HepG2 (cell line): ENCODE data around the gene LDAH. TPM values are rescaled to one million over a fixed set of nuclear protein-coding genes. Genes with fewer than 3 reads are reported as not detected.

Experiments
- CENPX ChIP-seq: sonication (generic); formaldehyde crosslinking; IDR thresholded peaks from 2 replicates; pipeline ENCODE4 v1.9.0; 2021; ENCODE audit warnings: mild to moderate bottlenecking, missing genetic modification reagents, moderate library complexity
- CREB1 ChIP-seq, 2 experiments: fragments of 450-650 bp in 1 of 2; IDR thresholded peaks; 2 replicates each; pipeline ENCODE4 v1.6.1; 2016 to 2017; ENCODE audit warnings: control low read depth in 1 of 2, mild to moderate bottlenecking in 1 of 2, missing compliant biosample characterization in 1 of 2, missing genetic modification characterization in 1 of 2
- FOXO1 ChIP-seq: sonication (generic); formaldehyde crosslinking; IDR thresholded peaks from 2 replicates; pipeline ENCODE4 v1.4.0; 2020; ENCODE audit warnings: missing genetic modification reagents
- HES4 ChIP-seq: sonication (generic); formaldehyde crosslinking; IDR thresholded peaks from 2 replicates; pipeline ENCODE4 v1.9.0; 2021; ENCODE audit warnings: mild to moderate bottlenecking, missing genetic modification reagents, borderline replicate concordance
- KLF16 ChIP-seq, 2 experiments: sonication (generic) in 1 of 2; formaldehyde crosslinking in 1 of 2; IDR thresholded peaks; 2 replicates each; pipeline versions ENCODE4 v1.6.1 to v1.8.0; 2016 to 2023; ENCODE audit warnings: missing genetic modification reagents in 2 of 2, missing compliant biosample characterization in 1 of 2
- MXD4 ChIP-seq: IDR thresholded peaks from 2 replicates; pipeline ENCODE4 v1.6.1; 2016; ENCODE audit warnings: mild to moderate bottlenecking, missing biosample characterization, missing genetic modification reagents
- PTBP1 ChIP-seq: fragments of 200-400 bp; formaldehyde crosslinking; IDR thresholded peaks from 2 replicates; pipeline ENCODE4 v1.6.1; 2018; ENCODE audit warnings: low read length, low read depth; ENCODE audit not compliant: poor library complexity, severe bottlenecking
- RAD21 ChIP-seq: fragments of 450-650 bp; formaldehyde crosslinking; IDR thresholded peaks from 2 replicates; pipeline ENCODE4 v1.5.0; 2020; ENCODE audit warnings: mild to moderate bottlenecking
- SATB2 ChIP-seq: sonication (generic); formaldehyde crosslinking; IDR thresholded peaks from 2 replicates; pipeline ENCODE4 v1.5.0; 2020; ENCODE audit warnings: missing genetic modification reagents
- SMAD9 ChIP-seq: sonication (generic); formaldehyde crosslinking; IDR thresholded peaks from 2 replicates; pipeline ENCODE4 v1.5.1; 2020; ENCODE audit warnings: mild to moderate bottlenecking, missing genetic modification reagents
- SP4 ChIP-seq: sonication (generic); formaldehyde crosslinking; IDR thresholded peaks from 2 replicates; pipeline ENCODE4 v1.8.1; 2023; ENCODE audit warnings: mild to moderate bottlenecking, missing genetic modification reagents
- SPEN ChIP-seq: sonication (generic); formaldehyde crosslinking; IDR thresholded peaks from 2 replicates; pipeline ENCODE4 v1.5.1; 2020; ENCODE audit warnings: low read depth, mild to moderate bottlenecking, missing genetic modification reagents
- THYN1 ChIP-seq: sonication (generic); formaldehyde crosslinking; IDR thresholded peaks from 2 replicates; pipeline ENCODE4 v1.8.1; 2023; ENCODE audit warnings: low read depth, mild to moderate bottlenecking, moderate library complexity, missing genetic modification reagents, borderline replicate concordance
- ZBTB20 ChIP-seq: sonication (generic); formaldehyde crosslinking; IDR thresholded peaks from 2 replicates; pipeline ENCODE4 v1.8.1; 2023; ENCODE audit warnings: missing genetic modification reagents, low read depth, mild to moderate bottlenecking, borderline replicate concordance
- ZBTB7B ChIP-seq: sonication (generic); formaldehyde crosslinking; IDR thresholded peaks from 2 replicates; pipeline ENCODE4 v1.4.0; 2020; ENCODE audit warnings: missing genetic modification reagents
- ZFY ChIP-seq: sonication (generic); formaldehyde crosslinking; IDR thresholded peaks from 2 replicates; pipeline ENCODE4 v1.4.0; 2020; ENCODE audit warnings: missing genetic modification reagents
- ZNF180 ChIP-seq: sonication (generic); formaldehyde crosslinking; IDR thresholded peaks from 2 replicates; pipeline ENCODE4 v1.4.0; 2020; ENCODE audit warnings: low read depth, missing genetic modification reagents, borderline replicate concordance
- ZNF235 ChIP-seq: sonication (generic); formaldehyde crosslinking; IDR thresholded peaks from 2 replicates; pipeline ENCODE4 v1.8.1; 2023; ENCODE audit warnings: mild to moderate bottlenecking, missing genetic modification reagents, borderline replicate concordance
- ZNF614 ChIP-seq: IDR thresholded peaks from 2 replicates; pipeline ENCODE4 v1.6.1; 2018; ENCODE audit warnings: missing biosample characterization, missing genetic modification reagents, inconsistent platforms, borderline replicate concordance
- polyA plus RNA-seq, 8 experiments: library from polyadenylated mRNA; depleted of rRNA in 3 of 8; stranded (reverse) in 7 of 8; unstranded in 1 of 8; fragments of >200 nt; fragmentation: Illumina TruSeq in 4 of 8; extraction: Trizol in 4 of 8; gene quantifications; 2 replicates each; pipeline versions ENCODE4 v1.2.1 to v1.2.3, GENCODE V29; 2011 to 2016; ENCODE audit warnings: low read depth in 4 of 8, missing spikeins in 1 of 8, mixed read lengths in 1 of 8; ENCODE audit not compliant: insufficient read depth in 1 of 8
- total RNA-seq, 5 experiments: library from RNA; depleted of rRNA; stranded (reverse); fragments of >200 nt; fragmentation: Illumina TruSeq; extraction: Trizol; gene quantifications; 2 replicates each; pipeline ENCODE4 v1.2.3, GENCODE V29; 2016; ENCODE audit warnings: low read depth in 1 of 5
- TF ChIP-seq, protein P1 (sequence below): IDR thresholded peaks from 2 replicates; pipeline ENCODE4 v1.4.0; 2020; ENCODE audit warnings: mild to moderate bottlenecking, missing genetic modification reagents
- TF ChIP-seq, protein P2 (sequence below): fragments of 450-650 bp; IDR thresholded peaks from 2 replicates; pipeline ENCODE4 v1.6.1; 2017
- TF ChIP-seq, protein P3 (sequence below): IDR thresholded peaks from 2 replicates; pipeline ENCODE4 v1.6.1; 2016; ENCODE audit warnings: control low read depth
- TF ChIP-seq, protein P4 (sequence below): sonication (generic); formaldehyde crosslinking; IDR thresholded peaks from 2 replicates; pipeline ENCODE4 v1.4.0; 2020; ENCODE audit warnings: mild to moderate bottlenecking, missing genetic modification reagents

The LDAH gene
- total and polyA plus RNA-seq, 2 of the 13 experiments (the other 11 are each of a cell fraction or from before 2014, with no cell fraction given): 28.8 to 46.2 TPM

DNA sequence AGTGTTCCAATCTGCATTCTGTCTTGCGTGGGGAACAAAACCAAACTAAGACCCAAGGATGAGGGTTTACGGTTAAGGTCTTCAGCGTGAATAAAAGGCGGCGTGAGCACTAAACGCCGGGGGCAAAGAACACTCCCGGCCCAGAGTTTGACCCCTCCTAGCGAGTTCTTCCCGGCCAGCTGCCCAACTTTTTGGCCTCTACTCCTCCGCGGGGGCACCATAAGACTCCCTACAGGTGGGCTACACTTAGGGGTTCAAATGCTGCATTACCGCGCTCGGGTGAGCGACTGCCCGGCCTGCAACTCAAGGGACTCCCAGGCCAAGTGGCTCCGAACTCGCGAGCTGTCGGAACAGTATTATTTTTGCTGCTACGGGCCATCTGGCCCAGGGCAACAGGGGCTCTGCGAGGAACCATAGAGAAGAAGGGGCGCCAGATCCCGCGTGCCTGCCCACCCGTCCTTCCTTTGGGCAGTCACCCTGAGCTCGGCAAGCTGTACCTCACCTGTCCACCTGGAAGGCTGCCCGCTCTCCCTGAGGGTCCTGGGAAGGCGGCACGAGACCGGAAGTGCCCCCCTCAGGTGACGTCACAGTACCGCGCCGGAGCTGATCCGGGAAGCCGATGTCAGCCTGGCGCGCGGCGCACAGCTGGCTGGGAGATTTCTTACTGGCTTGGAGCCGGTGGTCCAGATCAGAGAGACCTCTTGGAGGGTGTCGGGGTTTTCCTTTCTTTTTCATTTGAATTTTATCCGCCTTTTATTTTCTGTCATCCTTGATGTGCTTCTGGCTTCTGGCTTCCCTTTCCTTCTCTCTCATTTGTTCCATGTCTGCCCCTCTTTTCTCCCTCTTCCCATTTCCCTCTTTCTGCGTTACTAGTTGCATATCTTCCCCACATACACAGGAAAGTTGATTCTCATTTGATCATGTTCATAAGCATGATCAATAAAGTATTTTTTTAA, at the start of gene LDAH (continued):
- TF ChIP-seq, protein P1, sequence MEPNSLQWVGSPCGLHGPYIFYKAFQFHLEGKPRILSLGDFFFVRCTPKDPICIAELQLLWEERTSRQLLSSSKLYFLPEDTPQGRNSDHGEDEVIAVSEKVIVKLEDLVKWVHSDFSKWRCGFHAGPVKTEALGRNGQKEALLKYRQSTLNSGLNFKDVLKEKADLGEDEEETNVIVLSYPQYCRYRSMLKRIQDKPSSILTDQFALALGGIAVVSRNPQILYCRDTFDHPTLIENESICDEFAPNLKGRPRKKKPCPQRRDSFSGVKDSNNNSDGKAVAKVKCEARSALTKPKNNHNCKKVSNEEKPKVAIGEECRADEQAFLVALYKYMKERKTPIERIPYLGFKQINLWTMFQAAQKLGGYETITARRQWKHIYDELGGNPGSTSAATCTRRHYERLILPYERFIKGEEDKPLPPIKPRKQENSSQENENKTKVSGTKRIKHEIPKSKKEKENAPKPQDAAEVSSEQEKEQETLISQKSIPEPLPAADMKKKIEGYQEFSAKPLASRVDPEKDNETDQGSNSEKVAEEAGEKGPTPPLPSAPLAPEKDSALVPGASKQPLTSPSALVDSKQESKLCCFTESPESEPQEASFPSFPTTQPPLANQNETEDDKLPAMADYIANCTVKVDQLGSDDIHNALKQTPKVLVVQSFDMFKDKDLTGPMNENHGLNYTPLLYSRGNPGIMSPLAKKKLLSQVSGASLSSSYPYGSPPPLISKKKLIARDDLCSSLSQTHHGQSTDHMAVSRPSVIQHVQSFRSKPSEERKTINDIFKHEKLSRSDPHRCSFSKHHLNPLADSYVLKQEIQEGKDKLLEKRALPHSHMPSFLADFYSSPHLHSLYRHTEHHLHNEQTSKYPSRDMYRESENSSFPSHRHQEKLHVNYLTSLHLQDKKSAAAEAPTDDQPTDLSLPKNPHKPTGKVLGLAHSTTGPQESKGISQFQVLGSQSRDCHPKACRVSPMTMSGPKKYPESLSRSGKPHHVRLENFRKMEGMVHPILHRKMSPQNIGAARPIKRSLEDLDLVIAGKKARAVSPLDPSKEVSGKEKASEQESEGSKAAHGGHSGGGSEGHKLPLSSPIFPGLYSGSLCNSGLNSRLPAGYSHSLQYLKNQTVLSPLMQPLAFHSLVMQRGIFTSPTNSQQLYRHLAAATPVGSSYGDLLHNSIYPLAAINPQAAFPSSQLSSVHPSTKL (CRISPR knock-in tag): peak; percentile 94
- TF ChIP-seq ZNF235 (CRISPR knock-in tag): no peak
- peak; percentile 96 for TF ChIP-seq ZBTB20 (CRISPR knock-in tag)
- TF ChIP-seq, protein P2, sequence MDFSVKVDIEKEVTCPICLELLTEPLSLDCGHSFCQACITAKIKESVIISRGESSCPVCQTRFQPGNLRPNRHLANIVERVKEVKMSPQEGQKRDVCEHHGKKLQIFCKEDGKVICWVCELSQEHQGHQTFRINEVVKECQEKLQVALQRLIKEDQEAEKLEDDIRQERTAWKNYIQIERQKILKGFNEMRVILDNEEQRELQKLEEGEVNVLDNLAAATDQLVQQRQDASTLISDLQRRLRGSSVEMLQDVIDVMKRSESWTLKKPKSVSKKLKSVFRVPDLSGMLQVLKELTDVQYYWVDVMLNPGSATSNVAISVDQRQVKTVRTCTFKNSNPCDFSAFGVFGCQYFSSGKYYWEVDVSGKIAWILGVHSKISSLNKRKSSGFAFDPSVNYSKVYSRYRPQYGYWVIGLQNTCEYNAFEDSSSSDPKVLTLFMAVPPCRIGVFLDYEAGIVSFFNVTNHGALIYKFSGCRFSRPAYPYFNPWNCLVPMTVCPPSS: no peak
- TF ChIP-seq CENPX: no peak
- TF ChIP-seq SPEN (CRISPR knock-in tag): peak; percentile 100
- peak; percentile 94 for TF ChIP-seq SP4 (CRISPR knock-in tag)
- peak; percentile 76; the same call in 1 of the 2 replicates for TF ChIP-seq SATB2
- peak; percentile 100 for TF ChIP-seq CREB1 (IDR thresholded peaks at IDR 0.05)
- peak; percentile 100 for TF ChIP-seq CREB1 (CRISPR knock-in tag; IDR thresholded peaks at IDR 0.05)
- peak; percentile 100 for TF ChIP-seq ZBTB7B (CRISPR knock-in tag)
- no peak for TF ChIP-seq PTBP1
- TF ChIP-seq, protein P3, sequence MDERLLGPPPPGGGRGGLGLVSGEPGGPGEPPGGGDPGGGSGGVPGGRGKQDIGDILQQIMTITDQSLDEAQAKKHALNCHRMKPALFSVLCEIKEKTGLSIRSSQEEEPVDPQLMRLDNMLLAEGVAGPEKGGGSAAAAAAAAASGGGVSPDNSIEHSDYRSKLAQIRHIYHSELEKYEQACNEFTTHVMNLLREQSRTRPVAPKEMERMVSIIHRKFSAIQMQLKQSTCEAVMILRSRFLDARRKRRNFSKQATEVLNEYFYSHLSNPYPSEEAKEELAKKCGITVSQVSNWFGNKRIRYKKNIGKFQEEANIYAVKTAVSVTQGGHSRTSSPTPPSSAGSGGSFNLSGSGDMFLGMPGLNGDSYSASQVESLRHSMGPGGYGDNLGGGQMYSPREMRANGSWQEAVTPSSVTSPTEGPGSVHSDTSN (CRISPR knock-in tag): no peak; the same call in 1 of the 2 replicates
- TF ChIP-seq ZNF180 (CRISPR knock-in tag): no peak
- peak; percentile 84; the same call in 1 of the 2 replicates for TF ChIP-seq ZNF614 (CRISPR knock-in tag)
- no peak for TF ChIP-seq THYN1 (CRISPR knock-in tag)
- peak in 1 of 2 experiments; percentile 95; a peak in 2 of 4 replicates for TF ChIP-seq KLF16 (CRISPR knock-in tag; IDR thresholded peaks at IDR 0.05)
- peak; percentile 59; the same call in 1 of the 2 replicates for TF ChIP-seq RAD21 (CRISPR knock-in tag)
- TF ChIP-seq MXD4 (CRISPR knock-in tag): peak; percentile 98
- peak; percentile 75; the same call in 1 of the 2 replicates for TF ChIP-seq SMAD9 (CRISPR knock-in tag)
- peak; percentile 96 for TF ChIP-seq HES4
- TF ChIP-seq, protein P4, sequence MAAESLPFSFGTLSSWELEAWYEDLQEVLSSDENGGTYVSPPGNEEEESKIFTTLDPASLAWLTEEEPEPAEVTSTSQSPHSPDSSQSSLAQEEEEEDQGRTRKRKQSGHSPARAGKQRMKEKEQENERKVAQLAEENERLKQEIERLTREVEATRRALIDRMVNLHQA: no peak
- peak; percentile 98 for TF ChIP-seq ZFY (CRISPR knock-in tag)
- peak; percentile 81 for TF ChIP-seq FOXO1
